A673 (cell line): ENCODE measurements around the gene ST7. TPM values are rescaled to one million over a fixed set of nuclear protein-coding genes. Genes with fewer than 3 reads are reported as not detected.
A peak's percentile ranks its signal among the peaks of the same experiment; 100 is the strongest.

Source experiments
- BruUV-seq: library from RNA; stranded (reverse); fragments of 400-500 nt; replicated peaks from 2 replicates; lab custom pipeline; 2021; lab: Mats Ljungman, UMichigan
- CTCF ChIA-PET: fragments of 300-600 bp; sonication (Branson Sonifier 250); formaldehyde crosslinking; loops from one replicate; lab custom pipeline; 2022; ENCODE audit warnings: antibody characterized with exemption; lab: Charles Lee
- POLR2A ChIA-PET: fragments of 300-600 bp; sonication (Branson Sonifier 250); formaldehyde crosslinking; loops from one replicate; lab custom pipeline; 2022; ENCODE audit warnings: antibody characterized with exemption; ENCODE audit not compliant: low non-redundant PET; lab: Charles Lee
- DNase-seq: peaks from one replicate; pipeline ENCODE4 v3.0.0-alpha.2; 2015; ENCODE audit warnings: low spot score
- H3K27ac ChIP-seq: fragments of 200-600 bp; sonication (generic); 2 replicates; pipeline ENCODE4 v1.5.1; 2016; ENCODE audit warnings: mixed run types, low read depth, mild to moderate bottlenecking, mixed read lengths, antibody characterized with exemption, low read length; ENCODE audit not compliant: poor library complexity, severe bottlenecking
- H3K27me3 ChIP-seq: fragments of 200-600 bp; sonication (generic); replicated peaks from 2 replicates; pipeline ENCODE4 v1.6.1; 2017; ENCODE audit warnings: mixed run types, low read depth, mild to moderate bottlenecking, mixed read lengths, antibody characterized with exemption, low read length; ENCODE audit not compliant: insufficient read depth, poor library complexity
- H3K36me3 ChIP-seq: fragments of 200-600 bp; sonication (generic); 2 replicates; pipeline ENCODE4 v1.6.1; 2016; ENCODE audit warnings: mixed run types, mild to moderate bottlenecking, mixed read lengths, antibody characterized with exemption, low read length; ENCODE audit not compliant: insufficient read depth, poor library complexity, severe bottlenecking
- H3K4me1 ChIP-seq: fragments of 200-600 bp; sonication (generic); 2 replicates; pipeline ENCODE4 v1.6.1; 2017; ENCODE audit warnings: mixed run types, mild to moderate bottlenecking, mixed read lengths, antibody characterized with exemption, low read length; ENCODE audit not compliant: insufficient read depth, poor library complexity, severe bottlenecking
- H3K4me3 ChIP-seq: fragments of 200-600 bp; sonication (generic); 2 replicates; pipeline ENCODE4 v1.5.1; 2016; ENCODE audit warnings: low read depth, mixed run types, mild to moderate bottlenecking, mixed read lengths, low read length; ENCODE audit not compliant: poor library complexity, severe bottlenecking
- H3K9me3 ChIP-seq: fragments of 200-600 bp; sonication (generic); 2 replicates; pipeline ENCODE4 v1.6.1; 2016; ENCODE audit warnings: mixed run types, low read depth, mild to moderate bottlenecking, mixed read lengths, antibody characterized with exemption, low read length; ENCODE audit not compliant: poor library complexity, severe bottlenecking
- CTCF ChIP-seq: fragments of 300-800, 200-600 bp; sonication (generic); conservative IDR thresholded peaks from 2 replicates; pipeline ENCODE4 v1.5.1; 2017; ENCODE audit warnings: low read depth, mild to moderate bottlenecking, antibody characterized with exemption, low read length, moderate library complexity, mixed read lengths
- EZH2 ChIP-seq: fragments of 200-600 bp; sonication (generic); IDR thresholded peaks from 2 replicates; pipeline ENCODE4 v1.6.1; 2017; ENCODE audit warnings: borderline replicate concordance, low read depth, mild to moderate bottlenecking, mixed read lengths, antibody characterized with exemption, low read length; ENCODE audit not compliant: poor library complexity, severe bottlenecking
- intact Hi-C: fragments of 100-400 bp; cut with micrococcal nuclease; formaldehyde crosslinking; loops from one replicate; pipeline ENCODE4 v1.10.0; 2022; ENCODE audit not compliant: unreplicated experiment
- total RNA-seq: library from RNA; stranded (reverse); gene quantifications from 2 replicates; pipeline ENCODE4 v1.2.3, GENCODE V29; 2021

Gene ST7
- total RNA-seq, 1 experiment from 2014 or later: 24.3 TPM

- intact Hi-C loops: no loop called here
- BruUV-seq: no TSS peak
- no peak for DNase-seq
- Histone ChIP-seq H3K4me3 (no peak overlapping the region), H3K9me3 (no peaks in the 10 kb centered on the region), H3K27ac (no peak overlapping the region), H3K36me3 (no peaks in the 10 kb centered on the region), H3K27me3 (no peaks in the 10 kb centered on the region), H3K4me1 (peaks cover 2% of the 10 kb centered on the region)
- no peak for TF ChIP-seq CTCF
- no peak for TF ChIP-seq EZH2
- POLR2A ChIA-PET: no interaction called here
- CTCF ChIA-PET: no interaction called here
Measured at GRCh38 chr7:117179701-117180100, 226.4 kb downstream of the ST7 start.

DNA sequence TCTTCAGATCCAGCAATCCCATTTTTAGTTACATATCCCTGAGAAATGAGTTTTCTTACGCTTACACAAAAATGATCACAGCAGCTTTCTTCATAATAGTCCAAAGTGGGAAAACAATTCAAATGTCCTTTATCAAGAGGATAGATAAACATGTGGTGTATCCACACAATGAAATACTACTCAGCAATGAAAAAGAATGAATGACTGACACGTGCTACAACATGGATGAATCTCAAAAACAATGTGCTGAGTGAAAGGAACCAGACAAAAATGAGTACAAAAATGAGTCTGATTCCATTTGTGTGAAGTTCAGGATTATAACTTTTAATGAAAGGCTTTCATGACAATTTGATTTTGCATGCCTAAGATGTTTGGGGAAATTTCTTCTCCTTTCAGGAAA, 230.4 kb downstream of the ST7 start:
- no TSS peak for BruUV-seq

DNA sequence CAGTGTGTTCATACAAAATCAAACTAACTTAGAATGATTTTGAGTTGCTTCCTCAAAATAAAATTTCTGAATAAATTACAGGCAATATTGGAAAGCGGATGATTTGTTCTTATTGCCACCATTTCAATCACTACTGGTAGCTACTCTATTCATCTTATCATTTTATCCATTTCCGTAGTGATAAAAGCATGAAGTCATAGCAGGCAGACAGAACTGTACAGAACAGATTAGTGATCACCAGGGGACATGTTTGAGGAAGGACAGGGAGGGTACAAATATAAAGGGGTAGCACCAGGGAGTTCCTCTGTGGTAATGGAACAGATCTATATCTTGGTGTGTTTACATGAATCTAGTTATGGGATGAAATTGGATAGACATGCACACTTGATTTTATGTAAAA, 231.1 kb downstream of the ST7 start:
- no peak for TF ChIP-seq EZH2
- no peak for TF ChIP-seq CTCF
- DNase-seq: peak; percentile 96
- peak overlapping the region; percentile 34 for H3K27ac ChIP-seq
- intact Hi-C loops: no loop called here
- no peaks in the 10 kb centered on the region for H3K27me3 ChIP-seq
- no peaks in the 10 kb centered on the region for H3K9me3 ChIP-seq
- H3K4me1 ChIP-seq: peaks cover 9% of the 10 kb centered on the region
- ChIA-PET POLR2A (no interaction called here), CTCF (interaction anchor here (0.7 kb wide), 1 partner anchor 16 kb away, joined by 8 read pairs; no protein-coding TSS in a partner anchor)
- BruUV-seq: no TSS peak
- no peak overlapping the region for H3K4me3 ChIP-seq
- no peaks in the 10 kb centered on the region for H3K36me3 ChIP-seq

More for the DNA sequence above, 230.4 kb downstream of the ST7 start:
- Histone ChIP-seq H3K4me3 (no peak overlapping the region), H3K4me1 (peaks cover 9% of the 10 kb centered on the region), H3K36me3 (no peaks in the 10 kb centered on the region), H3K27me3 (no peaks in the 10 kb centered on the region), H3K9me3 (no peaks in the 10 kb centered on the region), H3K27ac (peak overlapping the region; percentile 34)
- TF ChIP-seq EZH2 (no peak), CTCF (no peak)
- DNase-seq: no peak
- POLR2A ChIA-PET: no interaction called here
- CTCF ChIA-PET: no interaction called here
- intact Hi-C loops: no loop called here
